GM18951 (cell line): ENCODE measurements around the gene LMTK3.
"Not testable (repeated sequence)": the region's sequence is repeated elsewhere in the genome, so short reads cannot be mapped to it uniquely, and the experiment has no call there.

Experiments used
- POLR2A ChIP-seq: IDR thresholded peaks from 4 replicates; pipeline ENCODE4 v1.6.1; 2011; ENCODE audit warnings: mild to moderate bottlenecking; ENCODE audit not compliant: insufficient read length, insufficient read depth; ENCODE audit errors: extremely low read depth
- in situ Hi-C: fragments of 300-500 bp; cut with MboI; formaldehyde crosslinking; loops from one replicate; pipeline ENCODE4 v1.12.0; 2022; ENCODE audit warnings: low sequenced_read_pairs, mixed read lengths, inconsistent platforms; ENCODE audit not compliant: unreplicated experiment

LMTK3 gene

GRCh38 chr19:48529156-48529555 is 17.5 kb upstream of the LMTK3 start:
- TF ChIP-seq POLR2A: no peak
- in situ Hi-C loops: no loop called here

GRCh38 chr19:48524732-48525131 is 13.1 kb upstream of the LMTK3 start:
- TF ChIP-seq POLR2A: no peak
- in situ Hi-C loops: no loop called here

- no peak for TF ChIP-seq POLR2A
- in situ Hi-C loops: no loop called here
Measured at GRCh38 chr19:48524221-48524620, 12.6 kb upstream of the LMTK3 start.

- no peak for TF ChIP-seq POLR2A
- in situ Hi-C loops: no loop called here
Measured at GRCh38 chr19:48520134-48520533, 8.5 kb upstream of the LMTK3 start.

- in situ Hi-C loops: not testable (repeated sequence)
Measured at GRCh38 chr19:48519426-48519825, 7.8 kb upstream of the LMTK3 start.

- in situ Hi-C loops: no loop called here
Measured at GRCh38 chr19:48518207-48518606, 6.6 kb upstream of the LMTK3 start.

GRCh38 chr19:48516536-48516935 is 4.9 kb upstream of the LMTK3 start:
- in situ Hi-C loops: no loop called here
- no peak for TF ChIP-seq POLR2A

More at GRCh38 chr19:48518207-48518606, 6.6 kb upstream of the LMTK3 start:
- no peak for TF ChIP-seq POLR2A

GRCh38 chr19:48514123-48514458 is 2.5 kb upstream of the LMTK3 start:
- in situ Hi-C loops: no loop called here
- TF ChIP-seq POLR2A: no peak

- in situ Hi-C loops: no loop called here
Measured at GRCh38 chr19:48513289-48514122, 1.9 kb upstream of the LMTK3 start.

GRCh38 chr19:48512504-48513288 is 1.1 kb upstream of the LMTK3 start:
- in situ Hi-C loops: no loop called here
- TF ChIP-seq POLR2A: no peak

More at GRCh38 chr19:48513289-48514122, 1.9 kb upstream of the LMTK3 start:
- TF ChIP-seq POLR2A: no peak

GRCh38 chr19:48511321-48511731 is 309 bp downstream of the LMTK3 start:
- in situ Hi-C loops: no loop called here
- TF ChIP-seq POLR2A: no peak

- TF ChIP-seq POLR2A: no peak
- in situ Hi-C loops: no loop called here
Measured at GRCh38 chr19:48510421-48511268, 990 bp downstream of the LMTK3 start.
